H1 (cell line): Measurements from ENCODE around the gene HS3ST1. TPM values are rescaled to one million over a fixed set of nuclear protein-coding genes. Genes with fewer than 3 reads are reported as not detected.

Experiments
- CTCF ChIA-PET: fragments of 300-600 bp; sonication (Branson Sonifier 250); formaldehyde crosslinking; loops from one replicate; lab custom pipeline; 2021; ENCODE audit not compliant: partially characterized antibody; lab: Charles Lee
- POLR2A ChIA-PET: fragments of 300-600 bp; sonication (Branson Sonifier 250); formaldehyde crosslinking; loops from one replicate; lab custom pipeline; 2021; ENCODE audit warnings: inconsistent platforms; ENCODE audit not compliant: partially characterized antibody; lab: Charles Lee
- DNase-seq, 2 experiments: peaks; one replicate each; pipeline versions ENCODE4 v3.0.0 to v3.0.0-alpha.2; 2010 to 2022; ENCODE audit warnings: low spot score in 2 of 2, low read depth in 1 of 2, mixed read lengths in 1 of 2
- FAIRE-seq: peaks from 2 replicates; lab custom pipeline; 2011; peaks lifted over from hg19 to GRCh38; lab: Jason Lieb, UNC
- H2AFZ ChIP-seq: 2 replicates; pipeline ENCODE4 v1.8.1; 2012; ENCODE audit warnings: low read length, inconsistent platforms
- H2AK5ac ChIP-seq: 2 replicates; pipeline ENCODE4 v1.6.1; 2013; ENCODE audit warnings: low read depth, low read length
- H2BK120ac ChIP-seq: replicated peaks from 2 replicates; pipeline ENCODE3; 2013; ENCODE audit warnings: low read depth, low read length, inconsistent platforms
- H2BK12ac ChIP-seq: 2 replicates; pipeline ENCODE4 v1.6.1; 2013; ENCODE audit warnings: low read depth, low read length
- H2BK15ac ChIP-seq: 2 replicates; pipeline ENCODE4 v1.6.1; 2013; ENCODE audit warnings: low read length
- H2BK20ac ChIP-seq: 2 replicates; pipeline ENCODE4 v1.6.1; 2013; ENCODE audit warnings: low read length
- H2BK5ac ChIP-seq: 2 replicates; pipeline ENCODE4 v1.6.1; 2013; ENCODE audit warnings: low read depth, low read length
- H3K14ac ChIP-seq: 2 replicates; pipeline ENCODE4 v1.6.1; 2013; ENCODE audit warnings: inconsistent platforms; ENCODE audit not compliant: insufficient read length
- H3K18ac ChIP-seq: 2 replicates; pipeline ENCODE4 v1.6.1; 2013; ENCODE audit warnings: low read length; ENCODE audit errors: extremely low read depth
- H3K23ac ChIP-seq: 2 replicates; pipeline ENCODE4 v1.6.1; 2013; ENCODE audit warnings: inconsistent platforms; ENCODE audit not compliant: insufficient read length
- H3K23me2 ChIP-seq: 2 replicates; pipeline ENCODE4 v1.6.1; 2013; ENCODE audit warnings: low read depth, low read length
- H3K27ac ChIP-seq: 2 replicates; pipeline ENCODE4 v1.6.1; 2011; ENCODE audit warnings: low read depth, low read length, inconsistent platforms
- H3K27me3 ChIP-seq, 4 experiments: replicated peaks in 1 of 4; 1 replicate in 1 of 4; 2 replicates in 3 of 4; pipeline versions ENCODE4 v1.6.1 to v1.8.1; 2011 to 2013; ENCODE audit warnings: low read length in 3 of 4, mild to moderate bottlenecking in 3 of 4, inconsistent platforms in 2 of 4, mixed read lengths in 2 of 4, moderate library complexity in 1 of 4; ENCODE audit not compliant: control insufficient read depth in 3 of 4, insufficient read depth in 3 of 4; ENCODE audit errors: extremely low read depth in 1 of 4
- H3K36me3 ChIP-seq, 4 experiments: 2 replicates each; pipeline versions ENCODE4 v1.6.1 to v1.8.1; 2011 to 2013; ENCODE audit warnings: mild to moderate bottlenecking in 4 of 4, low read length in 3 of 4, moderate library complexity in 2 of 4, control low read depth in 1 of 4, inconsistent platforms in 1 of 4; ENCODE audit not compliant: insufficient read depth in 4 of 4, control insufficient read depth in 2 of 4
- H3K4ac ChIP-seq: replicated peaks from 2 replicates; pipeline ENCODE3; 2013; ENCODE audit warnings: low read length, low read depth, mixed read lengths, inconsistent platforms; ENCODE audit not compliant: insufficient read length
- H3K4me1 ChIP-seq, 4 experiments: replicated peaks in 1 of 4; 1 replicate in 1 of 4; 2 replicates in 3 of 4; pipeline versions ENCODE4 v1.6.1 to v1.8.1; 2011 to 2013; ENCODE audit warnings: low read length in 3 of 4, inconsistent platforms in 2 of 4, mixed read lengths in 1 of 4; ENCODE audit not compliant: insufficient read depth in 4 of 4, control insufficient read depth in 3 of 4
- H3K4me2 ChIP-seq, 2 experiments: 2 replicates each; pipeline versions ENCODE4 v1.6.1 to v1.8.1; 2011 to 2013; ENCODE audit warnings: low read depth in 2 of 2, low read length in 2 of 2, control low read depth in 1 of 2, inconsistent platforms in 1 of 2, mild to moderate bottlenecking in 1 of 2; ENCODE audit not compliant: insufficient read depth in 1 of 2
- H3K4me3 ChIP-seq, 4 experiments: fragments of 200-600, 300-600 bp in 1 of 4; sonication (generic), shearing (Covaris generic), sonication (Bioruptor Twin) in 1 of 4; 2 replicates each; pipeline versions ENCODE4 v1.5.1 to v1.8.1; 2011 to 2016; ENCODE audit warnings: low read length in 4 of 4, low read depth in 3 of 4, control low read depth in 2 of 4, inconsistent platforms in 2 of 4, mild to moderate bottlenecking in 2 of 4, mixed read lengths in 1 of 4, moderate library complexity in 1 of 4; ENCODE audit not compliant: insufficient read depth in 2 of 4; ENCODE audit errors: extremely low read depth in 1 of 4
- H3K56ac ChIP-seq: replicated peaks from 2 replicates; pipeline ENCODE3; 2013; ENCODE audit warnings: low read depth, mild to moderate bottlenecking, mixed read lengths, low read length, inconsistent platforms; ENCODE audit not compliant: insufficient read length
- H3K79me1 ChIP-seq: 2 replicates; pipeline ENCODE4 v1.6.1; 2013; ENCODE audit warnings: low read depth, low read length, control low read depth
- H3K79me2 ChIP-seq, 2 experiments: 2 replicates each; pipeline versions ENCODE4 v1.6.1 to v1.8.1; 2012 to 2013; ENCODE audit warnings: low read length in 2 of 2, mild to moderate bottlenecking in 2 of 2, inconsistent platforms in 1 of 2; ENCODE audit not compliant: insufficient read depth in 2 of 2, control insufficient read depth in 1 of 2
- H3K9ac ChIP-seq, 4 experiments: replicated peaks in 1 of 4; 1 replicate in 1 of 4; 2 replicates in 3 of 4; pipeline versions ENCODE4 v1.6.1 to v1.8.1; 2011 to 2013; ENCODE audit warnings: low read depth in 3 of 4, low read length in 3 of 4, control low read depth in 2 of 4, mild to moderate bottlenecking in 2 of 4, moderate library complexity in 2 of 4, inconsistent platforms in 1 of 4; ENCODE audit errors: extremely low read depth in 1 of 4
- H3K9me3 ChIP-seq, 2 experiments: 2 replicates each; pipeline versions ENCODE4 v1.6.1 to v1.8.1; 2012 to 2013; ENCODE audit warnings: mild to moderate bottlenecking in 2 of 2, moderate library complexity in 2 of 2, control low read depth in 1 of 2, inconsistent platforms in 1 of 2, low read depth in 1 of 2, low read length in 1 of 2, mixed read lengths in 1 of 2; ENCODE audit not compliant: insufficient read depth in 2 of 2
- H4K20me1 ChIP-seq, 2 experiments: replicated peaks in 1 of 2; 2 replicates each; pipeline versions ENCODE3 to v1.8.1; 2011 to 2013; ENCODE audit warnings: inconsistent platforms in 2 of 2, low read length in 2 of 2, mild to moderate bottlenecking in 1 of 2; ENCODE audit not compliant: insufficient read depth in 2 of 2, control insufficient read depth in 1 of 2
- H4K5ac ChIP-seq: 2 replicates; pipeline ENCODE4 v1.6.1; 2013; ENCODE audit warnings: low read length, low read depth, mixed read lengths, inconsistent platforms; ENCODE audit not compliant: insufficient read length
- H4K8ac ChIP-seq: 2 replicates; pipeline ENCODE4 v1.8.0; 2013; ENCODE audit warnings: mild to moderate bottlenecking, moderate library complexity, low read length, inconsistent platforms; ENCODE audit not compliant: insufficient read depth; ENCODE audit errors: extremely low read depth
- H4K91ac ChIP-seq: replicated peaks from 2 replicates; pipeline ENCODE3; 2013; ENCODE audit warnings: low read length, mixed read lengths, inconsistent platforms; ENCODE audit not compliant: insufficient read length
- CEBPB ChIP-seq: IDR thresholded peaks from 2 replicates; pipeline ENCODE4 v1.6.1; 2012; ENCODE audit warnings: low read depth, low read length
- CTBP2 ChIP-seq: IDR thresholded peaks from 2 replicates; pipeline ENCODE4 v1.7.0; 2011; ENCODE audit warnings: borderline replicate concordance, mild to moderate bottlenecking, moderate library complexity, mixed read lengths, low read length; ENCODE audit not compliant: insufficient read depth, insufficient read length
- HDAC6 ChIP-seq: IDR thresholded peaks from one replicate; pipeline ENCODE4 v1.7.1; 2012; ENCODE audit warnings: low read depth, mild to moderate bottlenecking, inconsistent platforms, low read length, moderate library complexity
- POLR2A ChIP-seq, 2 experiments: IDR thresholded peaks; 1 replicate in 1 of 2; 2 replicates in 1 of 2; pipeline ENCODE4 v1.6.1; 2011; ENCODE audit warnings: low read depth in 2 of 2, low read length in 2 of 2, mild to moderate bottlenecking in 2 of 2; ENCODE audit errors: control extremely low read depth in 1 of 2
- RAD21 ChIP-seq, 2 experiments: IDR thresholded peaks in 1 of 2; conservative IDR thresholded peaks in 1 of 2; 2 replicates each; pipeline ENCODE4 v1.6.1; 2011; ENCODE audit warnings: low read depth in 2 of 2, low read length in 2 of 2, improper control_type of control experiment in 1 of 2, inconsistent platforms in 1 of 2, mild to moderate bottlenecking in 1 of 2, moderate library complexity in 1 of 2
- WGBS, 2 experiments: shearing (Covaris generic) in 1 of 2; methylation state at CpG; one replicate each; pipeline versions ENCODE4 v1.1.6 to v1.1.7; 2013 to 2015; ENCODE audit warnings: low lambda C conversion rate in 2 of 2, mixed read lengths in 2 of 2, inconsistent platforms in 1 of 2, low coverage in 1 of 2, missing lambda C conversion rate in 1 of 2; ENCODE audit not compliant: insufficient replicate concordance in 2 of 2, insufficient coverage in 1 of 2, insufficient read length in 1 of 2; ENCODE audit errors: extremely low coverage in 1 of 2, missing lambda C conversion rate in 1 of 2; 5-methylcytosine and 5-hydroxymethylcytosine counted together
- polyA plus RNA-seq, 7 experiments: library from polyadenylated mRNA; depleted of rRNA in 3 of 7; stranded (reverse) in 5 of 7; unstranded in 2 of 7; fragments of >200 nt in 5 of 7; fragments of 200-250 nt in 2 of 7; gene quantifications; 1 replicate in 5 of 7; 2 replicates in 1 of 7; 4 replicates in 1 of 7; pipeline versions ENCODE4 v1.2.1 to v1.2.3, GENCODE V29; 2011 to 2013; ENCODE audit warnings: missing spikeins in 2 of 7, mixed read lengths in 2 of 7
- total RNA-seq: library from RNA; stranded (reverse); fragmentation: NEBNext Ultra II Directional; extraction: Animal tissue kit (Norgen Biotek cat#: 25700); gene quantifications from 2 replicates; pipeline ENCODE4 v1.2.1, GENCODE V29; 2021
- TF ChIP-seq, protein P1 (sequence below): IDR thresholded peaks from 2 replicates; pipeline ENCODE4 v1.6.1; 2012; ENCODE audit warnings: low read length, inconsistent platforms

The HS3ST1 gene
- total and polyA plus RNA-seq, 2 of the 8 experiments (the other 6 are each of a cell fraction or from before 2014, with no cell fraction given): 0.50 to 1.5 TPM

DNA sequence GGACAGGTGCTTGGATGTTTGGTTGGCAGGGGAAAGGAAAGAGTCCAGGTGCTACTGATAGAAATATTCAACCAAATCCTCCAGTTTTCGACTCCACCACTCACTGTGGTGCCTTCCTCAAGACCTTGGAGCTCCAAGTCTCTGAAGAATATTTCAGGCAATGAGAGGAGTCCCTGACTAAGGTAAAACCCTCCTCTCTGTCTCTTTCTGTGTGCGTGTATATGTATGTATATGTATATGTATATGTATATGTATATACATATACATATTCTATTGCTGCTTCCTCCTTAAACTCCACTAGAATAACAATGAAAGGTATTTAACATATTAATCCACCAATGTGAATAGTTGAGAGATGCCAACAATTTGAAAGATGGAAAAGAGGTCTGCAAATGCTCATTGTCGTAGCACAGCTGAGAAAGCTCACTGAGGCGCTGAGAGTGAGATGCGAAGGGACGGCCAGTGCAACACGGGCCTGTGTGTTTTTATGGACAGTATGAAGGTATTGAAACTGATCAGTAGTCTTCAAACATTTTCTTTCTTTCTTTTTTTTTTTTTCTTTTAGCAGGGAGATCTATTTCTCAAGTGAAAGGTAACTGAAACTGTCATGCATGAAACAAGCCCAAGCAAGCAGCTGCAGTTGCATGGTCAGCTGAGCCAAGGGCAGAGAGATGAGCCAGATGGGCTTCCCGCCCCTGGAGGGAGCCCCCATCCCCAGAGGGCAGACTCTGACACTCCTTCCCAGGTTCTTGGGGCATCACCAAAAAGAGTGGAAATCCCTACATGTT is 41.1 kb upstream of the HS3ST1 start:
- Histone ChIP-seq H2AK5ac (no peak overlapping the region), H3K27ac (no peak overlapping the region), H4K91ac (no peak overlapping the region), H2BK5ac (no peak overlapping the region), H3K4me2 (peak overlapping the region; percentile 3 to 34; a peak in 1 of 4 replicates), H3K9me3 (no peaks in the 10 kb centered on the region), H2BK15ac (no peak overlapping the region), H4K20me1 (no peaks in the 10 kb centered on the region), H3K4me3 (no peak overlapping the region), H3K18ac (no peak overlapping the region), H2BK120ac (no peak overlapping the region), H3K4me1 (peaks cover 0 to 5% (median 2%) of the 10 kb centered on the region in 4 experiments; a peak in 4 of 7 replicates), H3K4ac (no peak overlapping the region), H2BK12ac (no peak overlapping the region), H3K36me3 (no peaks in the 10 kb centered on the region), H3K79me2 (no peaks in the 10 kb centered on the region), H3K56ac (no peak overlapping the region), H3K23ac (no peak overlapping the region), H4K8ac (no peak overlapping the region), H2AFZ (peak overlapping the region; percentile 15; the same call in 1 of the 2 replicates), H3K14ac (no peak overlapping the region), H3K79me1 (no peaks in the 10 kb centered on the region), H3K27me3 (no peaks in the 10 kb centered on the region), H4K5ac (no peak overlapping the region), H2BK20ac (no peak overlapping the region), H3K9ac (no peak overlapping the region), H3K23me2 (no peaks in the 10 kb centered on the region)
- 46% methylated on average over 8 of the region's 8 CpGs; no CpG with 5 or more reads in 1 of the 2 experiments for WGBS, 2 experiments
- ChIA-PET CTCF (interaction anchor here (0.5 to 1.5 kb wide), 3 partner anchors 16 to 1310 kb away, joined by 3 to 4 read pairs (median 4); no protein-coding TSS in a partner anchor), POLR2A (interaction anchor here (1.3 kb wide), 1 partner anchor 34 kb away, joined by 4 read pairs; no protein-coding TSS in a partner anchor)
- FAIRE-seq: no peak
- no peak for DNase-seq
- no peak for TF ChIP-seq HDAC6
- TF ChIP-seq CTBP2: no peak
- TF ChIP-seq, protein P1, sequence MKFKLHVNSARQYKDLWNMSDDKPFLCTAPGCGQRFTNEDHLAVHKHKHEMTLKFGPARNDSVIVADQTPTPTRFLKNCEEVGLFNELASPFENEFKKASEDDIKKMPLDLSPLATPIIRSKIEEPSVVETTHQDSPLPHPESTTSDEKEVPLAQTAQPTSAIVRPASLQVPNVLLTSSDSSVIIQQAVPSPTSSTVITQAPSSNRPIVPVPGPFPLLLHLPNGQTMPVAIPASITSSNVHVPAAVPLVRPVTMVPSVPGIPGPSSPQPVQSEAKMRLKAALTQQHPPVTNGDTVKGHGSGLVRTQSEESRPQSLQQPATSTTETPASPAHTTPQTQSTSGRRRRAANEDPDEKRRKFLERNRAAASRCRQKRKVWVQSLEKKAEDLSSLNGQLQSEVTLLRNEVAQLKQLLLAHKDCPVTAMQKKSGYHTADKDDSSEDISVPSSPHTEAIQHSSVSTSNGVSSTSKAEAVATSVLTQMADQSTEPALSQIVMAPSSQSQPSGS: no peak
- 0 out of 4 replicates have a peak, but pooled peaks of 1 of the 2 experiments have one; percentile 3 for TF ChIP-seq RAD21 (IDR thresholded peaks at IDR 0.05 in 1 of 2, conservative IDR thresholded peaks at IDR 0.05 in 1 of 2; ENCODE audit: low read depth in 2 of 2, low read length in 2 of 2)
- TF ChIP-seq CEBPB: no peak
- no peak for TF ChIP-seq POLR2A (IDR thresholded peaks at IDR 0.05; ENCODE audit: control extremely low read depth in 1 of 2, low read depth in 2 of 2, low read length in 2 of 2)
